DOHH2 (cell line): ENCODE data around the gene RELA.
"Not testable (repeated sequence)": the region's sequence is repeated elsewhere in the genome, so short reads cannot be mapped to it uniquely, and the experiment has no call there.

Experiments used
- H3F3A ChIP-seq: fragments of 200-600 bp; sonication (generic), shearing (Covaris generic); 2 replicates; pipeline ENCODE4 v1.6.0; 2016; ENCODE audit warnings: antibody characterized with exemption, mild to moderate bottlenecking; ENCODE audit not compliant: control insufficient read depth, insufficient read depth
- H3K27ac ChIP-seq: fragments of 200-600 bp; sonication (generic); 2 replicates; pipeline ENCODE4 v1.5.1; 2014; ENCODE audit warnings: low read depth, mild to moderate bottlenecking, low read length, moderate library complexity
- H3K27me3 ChIP-seq: fragments of 200-600 bp; sonication (generic); 2 replicates; pipeline ENCODE4 v1.6.1; 2014; ENCODE audit warnings: mild to moderate bottlenecking, low read length, mixed read lengths; ENCODE audit not compliant: control insufficient read depth
- H3K36me3 ChIP-seq: fragments of 200-600 bp; sonication (generic); 2 replicates; pipeline ENCODE4 v1.6.1; 2014; ENCODE audit warnings: mild to moderate bottlenecking, low read length, moderate library complexity, mixed read lengths; ENCODE audit not compliant: control insufficient read depth
- H3K4me1 ChIP-seq: fragments of 200-600 bp; sonication (generic); 2 replicates; pipeline ENCODE4 v1.6.1; 2014; ENCODE audit warnings: mild to moderate bottlenecking, low read length, mixed read lengths; ENCODE audit not compliant: control insufficient read depth
- H3K4me2 ChIP-seq: fragments of 200-600 bp; sonication (generic); 2 replicates; pipeline ENCODE4 v1.6.0; 2014; ENCODE audit warnings: mild to moderate bottlenecking, low read length, moderate library complexity
- H3K4me3 ChIP-seq: fragments of 200-600 bp; sonication (generic); 2 replicates; pipeline ENCODE4 v1.5.1; 2014; ENCODE audit warnings: mild to moderate bottlenecking, low read length, mixed read lengths
- H3K79me2 ChIP-seq: fragments of 200-600 bp; sonication (generic); 2 replicates; pipeline ENCODE4 v1.6.1; 2014; ENCODE audit warnings: mild to moderate bottlenecking, low read length, mixed read lengths; ENCODE audit not compliant: control insufficient read depth
- H3K9me2 ChIP-seq: fragments of 200-600 bp; sonication (generic); replicated peaks from 2 replicates; pipeline ENCODE4 v1.6.1; 2014; ENCODE audit warnings: mild to moderate bottlenecking, low read length, mixed read lengths; ENCODE audit not compliant: control insufficient read depth
- H3K9me3 ChIP-seq: fragments of 200-600 bp; sonication (generic); 2 replicates; pipeline ENCODE4 v1.6.1; 2014; ENCODE audit warnings: antibody characterized with exemption, low read length, mixed read lengths; ENCODE audit not compliant: control insufficient read depth, insufficient read depth
- H4K20me1 ChIP-seq: fragments of 200-600 bp; sonication (generic); 2 replicates; pipeline ENCODE4 v1.6.0; 2014; ENCODE audit warnings: low read depth, mild to moderate bottlenecking, antibody characterized with exemption, low read length, moderate library complexity; ENCODE audit not compliant: control insufficient read depth, insufficient read depth
- EZH2phosphoT487 ChIP-seq: fragments of 200-600 bp; sonication (generic); IDR thresholded peaks from 2 replicates; pipeline ENCODE4 v1.6.1; 2017; ENCODE audit warnings: borderline replicate concordance, mild to moderate bottlenecking, antibody characterized with exemption, low read length, moderate library complexity, mixed read lengths
- TF ChIP-seq, protein P1 (sequence below): fragments of 200-600 bp; sonication (generic); IDR thresholded peaks from one replicate; pipeline ENCODE4 v1.5.1; 2014; ENCODE audit warnings: antibody characterized with exemption, mild to moderate bottlenecking, low read depth, low read length; ENCODE audit not compliant: poor library complexity, severe bottlenecking

RELA gene

DNA sequence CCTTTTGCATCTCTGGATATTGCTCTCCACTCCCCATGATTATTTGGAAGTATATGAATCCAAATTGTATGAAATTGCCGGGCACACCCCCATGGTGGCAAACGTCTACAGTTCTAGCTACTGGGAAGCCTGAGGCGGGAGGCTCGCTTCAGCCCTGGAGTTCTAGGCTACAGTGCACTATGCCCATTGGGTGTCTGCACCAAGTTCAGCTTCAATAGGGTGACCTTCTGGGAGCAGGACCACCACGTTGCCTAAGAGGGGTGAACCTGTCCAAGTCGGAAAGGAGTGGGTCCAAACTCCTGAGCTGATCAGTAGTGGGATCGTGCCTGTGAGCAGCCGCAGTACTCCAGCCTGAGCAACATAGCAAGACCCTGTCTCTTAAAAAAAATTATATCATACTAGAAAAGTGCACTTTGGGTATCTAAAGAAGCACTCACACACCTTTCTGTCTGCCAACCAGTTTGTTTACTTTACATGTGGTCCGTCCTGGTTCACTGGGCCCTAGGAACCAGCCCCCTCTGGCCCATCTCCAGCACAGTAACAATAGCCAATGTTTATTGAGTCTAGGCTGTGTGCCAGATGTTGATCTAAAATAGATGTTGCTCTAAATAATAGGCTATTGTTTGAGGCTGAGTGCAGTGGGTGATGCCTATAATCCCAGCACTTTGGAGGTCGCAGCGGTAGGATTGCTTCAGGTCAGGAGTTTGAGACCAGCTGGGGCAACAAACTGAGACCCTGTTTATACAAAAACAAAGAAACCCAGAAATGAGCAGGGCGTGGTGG lies 32.9 kb upstream of the RELA start:
- Histone ChIP-seq H3K36me3 (no peaks in the 10 kb centered on the region), H3K9me3 (no peaks in the 10 kb centered on the region), H3K27ac (no peak overlapping the region), H3K79me2 (no peaks in the 10 kb centered on the region), H3K27me3 (peaks cover 8% of the 10 kb centered on the region), H4K20me1 (no peaks in the 10 kb centered on the region), H3K4me3 (no peak overlapping the region), H3K4me1 (peaks cover 7% of the 10 kb centered on the region), H3F3A (no peaks in the 10 kb centered on the region), H3K4me2 (no peak overlapping the region), H3K9me2 (no peaks in the 10 kb centered on the region)
- no peak for TF ChIP-seq EZH2phosphoT487
- TF ChIP-seq, protein P1, sequence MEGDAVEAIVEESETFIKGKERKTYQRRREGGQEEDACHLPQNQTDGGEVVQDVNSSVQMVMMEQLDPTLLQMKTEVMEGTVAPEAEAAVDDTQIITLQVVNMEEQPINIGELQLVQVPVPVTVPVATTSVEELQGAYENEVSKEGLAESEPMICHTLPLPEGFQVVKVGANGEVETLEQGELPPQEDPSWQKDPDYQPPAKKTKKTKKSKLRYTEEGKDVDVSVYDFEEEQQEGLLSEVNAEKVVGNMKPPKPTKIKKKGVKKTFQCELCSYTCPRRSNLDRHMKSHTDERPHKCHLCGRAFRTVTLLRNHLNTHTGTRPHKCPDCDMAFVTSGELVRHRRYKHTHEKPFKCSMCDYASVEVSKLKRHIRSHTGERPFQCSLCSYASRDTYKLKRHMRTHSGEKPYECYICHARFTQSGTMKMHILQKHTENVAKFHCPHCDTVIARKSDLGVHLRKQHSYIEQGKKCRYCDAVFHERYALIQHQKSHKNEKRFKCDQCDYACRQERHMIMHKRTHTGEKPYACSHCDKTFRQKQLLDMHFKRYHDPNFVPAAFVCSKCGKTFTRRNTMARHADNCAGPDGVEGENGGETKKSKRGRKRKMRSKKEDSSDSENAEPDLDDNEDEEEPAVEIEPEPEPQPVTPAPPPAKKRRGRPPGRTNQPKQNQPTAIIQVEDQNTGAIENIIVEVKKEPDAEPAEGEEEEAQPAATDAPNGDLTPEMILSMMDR, result no peak

DNA sequence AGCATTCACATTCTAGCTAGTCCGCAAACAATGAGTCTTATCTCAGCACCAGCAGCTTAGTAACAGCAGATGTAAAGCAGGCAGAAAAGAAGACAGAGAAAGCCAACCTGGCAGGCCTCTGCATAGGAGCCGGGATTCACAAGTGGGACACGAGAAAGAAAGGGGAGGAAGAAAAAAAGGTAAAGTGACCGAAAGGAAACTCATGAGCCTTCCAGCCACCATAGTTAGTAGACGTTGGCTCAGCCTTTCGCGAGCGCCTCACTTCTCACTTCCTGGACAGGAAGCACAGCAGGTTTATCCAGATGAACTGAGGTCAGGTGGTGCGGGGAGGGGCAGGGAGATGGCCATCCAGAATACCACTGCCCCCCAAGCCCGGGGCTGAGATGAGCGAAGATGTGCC lies 29.7 kb upstream of the RELA start:
- no peaks in the 10 kb centered on the region for H3F3A ChIP-seq
- no peaks in the 10 kb centered on the region for H3K9me3 ChIP-seq
- H3K27ac ChIP-seq, result no peak overlapping the region
- TF ChIP-seq EZH2phosphoT487, result no peak
- TF ChIP-seq, protein P1, result no peak
- H3K4me1 ChIP-seq, result no peaks in the 10 kb centered on the region
- no peaks in the 10 kb centered on the region for H3K9me2 ChIP-seq
- no peaks in the 10 kb centered on the region for H3K27me3 ChIP-seq
- no peaks in the 10 kb centered on the region for H3K36me3 ChIP-seq
- no peak overlapping the region for H3K4me2 ChIP-seq
- no peaks in the 10 kb centered on the region for H4K20me1 ChIP-seq
- H3K79me2 ChIP-seq, result no peaks in the 10 kb centered on the region
- no peak overlapping the region for H3K4me3 ChIP-seq

DNA sequence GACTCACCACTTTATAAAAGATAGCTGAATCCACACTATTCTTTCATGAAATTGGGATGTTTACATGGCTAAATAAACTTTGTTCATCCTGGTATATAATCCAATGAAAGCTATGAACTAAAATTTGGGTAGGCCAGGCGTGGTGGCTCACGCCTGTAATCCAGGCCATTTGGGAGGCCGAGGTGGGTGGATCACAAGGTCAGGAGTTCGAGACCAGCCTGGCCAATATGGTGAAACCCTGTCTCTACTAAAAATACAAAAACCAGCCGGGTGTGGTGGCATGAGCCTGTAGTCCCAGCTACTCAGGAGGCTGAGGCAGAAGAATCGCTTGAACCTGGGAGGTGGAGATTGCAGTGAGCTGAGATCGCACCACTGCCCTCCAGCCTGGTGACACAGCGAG lies 29.1 kb upstream of the RELA start:
- H3K27me3 ChIP-seq, result not testable (repeated sequence)

DNA sequence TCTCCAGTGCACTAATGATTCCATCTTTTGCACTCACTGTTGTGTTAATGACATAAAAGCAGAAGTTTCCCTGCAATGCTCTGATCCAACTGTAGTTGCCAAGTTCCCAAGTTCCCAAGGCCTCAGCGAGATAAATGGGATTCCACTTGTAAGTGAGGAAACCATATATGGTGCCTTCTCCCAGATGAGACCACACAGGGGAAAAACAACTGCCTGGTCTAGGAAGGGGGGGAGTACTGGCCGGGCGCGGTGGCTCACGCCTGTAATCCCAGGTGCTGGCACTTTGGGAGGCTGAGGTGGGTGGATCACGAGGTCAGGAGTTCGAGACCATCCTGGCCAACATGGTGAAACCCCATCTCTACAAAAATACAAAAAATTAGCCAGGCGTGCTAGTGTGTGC lies 23.3 kb upstream of the RELA start:
- TF ChIP-seq, protein P1, result no peak
- no peak for TF ChIP-seq EZH2phosphoT487
- H3K4me2 ChIP-seq, result no peak overlapping the region
- no peaks in the 10 kb centered on the region for H3K36me3 ChIP-seq
- no peaks in the 10 kb centered on the region for H3F3A ChIP-seq
- no peaks in the 10 kb centered on the region for H3K9me2 ChIP-seq
- H3K79me2 ChIP-seq, result no peaks in the 10 kb centered on the region
- H3K9me3 ChIP-seq, result no peaks in the 10 kb centered on the region
- H3K4me1 ChIP-seq, result no peaks in the 10 kb centered on the region
- H4K20me1 ChIP-seq, result no peaks in the 10 kb centered on the region
- H3K27ac ChIP-seq, result no peak overlapping the region
- peaks cover 16% of the 10 kb centered on the region for H3K27me3 ChIP-seq
- H3K4me3 ChIP-seq, result no peak overlapping the region

More for the DNA sequence above, 29.1 kb upstream of the RELA start:
- H3K4me3 ChIP-seq, H3K9me2 ChIP-seq, H3K4me1 ChIP-seq, H3K4me2 ChIP-seq, H3K79me2 ChIP-seq, H3K9me3 ChIP-seq, H3K27ac ChIP-seq, H3F3A ChIP-seq, H3K36me3 ChIP-seq, H4K20me1 ChIP-seq: not testable (repeated sequence)

DNA sequence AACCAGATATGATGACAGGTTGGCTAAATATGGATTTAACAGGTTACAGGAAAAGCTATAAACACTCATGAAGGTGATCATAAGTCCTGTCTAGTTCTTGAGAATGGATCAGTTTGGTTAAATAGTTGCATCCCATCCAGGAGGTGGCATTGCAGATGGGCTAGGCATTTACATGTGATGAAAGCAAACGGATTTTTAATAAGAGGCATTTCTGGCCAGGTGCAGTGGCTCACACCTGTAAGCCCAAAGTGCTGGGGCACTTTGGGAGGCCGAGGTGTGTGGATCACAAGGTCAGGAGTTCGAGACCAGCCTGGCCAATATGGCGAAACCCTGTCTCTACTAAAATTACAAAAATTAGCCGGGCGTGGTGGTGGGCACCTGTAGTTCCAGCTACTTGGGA lies 20.8 kb upstream of the RELA start:
- H3F3A ChIP-seq, H4K20me1 ChIP-seq, H3K9me3 ChIP-seq, H3K36me3 ChIP-seq, H3K4me1 ChIP-seq, H3K4me3 ChIP-seq, H3K27ac ChIP-seq, H3K4me2 ChIP-seq, H3K9me2 ChIP-seq, H3K79me2 ChIP-seq: not testable (repeated sequence)
- H3K27me3 ChIP-seq, result peaks cover 16% of the 10 kb centered on the region
